ENCODE results near the gene DHRS11. TPM values are rescaled to one million over a fixed set of nuclear protein-coding genes. Genes with fewer than 3 reads are reported as not detected.
"Not testable (repeated sequence)": the region's sequence is repeated elsewhere in the genome, so short reads cannot be mapped to it uniquely, and the experiment has no call there.

The DHRS11 gene
- total RNA-seq, 1 experiment from 2014 or later = 38.6 TPM

DNA sequence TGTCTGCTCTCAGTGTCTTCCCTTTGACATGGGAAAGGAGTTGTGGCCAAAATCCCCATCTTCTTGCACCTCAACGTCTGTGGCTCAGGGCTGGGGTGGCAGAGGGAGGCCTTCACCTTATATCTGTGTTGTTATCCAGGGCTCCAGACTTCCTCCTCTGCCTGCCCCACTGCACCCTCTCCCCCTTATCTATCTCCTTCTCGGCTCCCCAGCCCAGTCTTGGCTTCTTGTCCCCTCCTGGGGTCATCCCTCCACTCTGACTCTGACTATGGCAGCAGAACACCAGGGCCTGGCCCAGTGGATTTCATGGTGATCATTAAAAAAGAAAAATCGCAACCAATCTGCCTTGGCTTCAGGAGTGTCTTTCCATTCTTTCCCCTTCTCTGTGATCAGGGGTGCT lies 8.8 kb downstream of the DHRS11 start:
- Histone ChIP-seq H3K4me3 (ENCODE audit: insufficient read depth, low read depth, low read length) (no peak overlapping the region), H3K36me3 (replicated peaks; ENCODE audit: control insufficient read depth, insufficient read depth, low read length) (peaks cover 7% of the 10 kb centered on the region; the same call in 1 of the 2 replicates), H3K27me3 (ENCODE audit: control insufficient read depth, insufficient read depth, low read length) (no peaks in the 10 kb centered on the region; the same call in 1 of the 2 replicates)
- no peak for DNase-seq

DNA sequence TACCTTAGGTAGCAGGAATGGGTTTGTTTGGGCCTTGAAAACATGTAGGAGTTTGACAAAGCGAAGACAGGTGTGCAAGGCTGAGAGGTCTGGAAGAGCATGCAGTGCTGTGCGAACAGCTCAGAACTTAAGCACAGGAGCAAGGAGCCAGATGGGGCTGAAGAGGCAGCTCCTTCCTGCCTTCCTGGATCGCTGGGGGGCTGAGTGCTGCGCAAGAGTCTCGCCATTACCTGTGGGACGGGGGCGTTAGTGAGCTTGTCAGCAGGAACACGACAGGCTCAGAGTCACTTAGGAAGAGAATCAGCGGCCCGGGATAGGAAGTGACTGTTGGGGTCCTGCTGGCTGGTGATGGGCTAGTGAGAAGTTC lies 9.2 kb downstream of the DHRS11 start:
- H3K36me3 ChIP-seq (replicated peaks; ENCODE audit: control insufficient read depth, insufficient read depth, low read length) = peaks cover 7% of the 10 kb centered on the region; the same call in 1 of the 2 replicates
- H3K4me3 ChIP-seq (ENCODE audit: insufficient read depth, low read depth, low read length) = peak overlapping the region; percentile 95
- peak; percentile 72 for DNase-seq
- H3K27me3 ChIP-seq (ENCODE audit: control insufficient read depth, insufficient read depth, low read length) = no peaks in the 10 kb centered on the region; the same call in 1 of the 2 replicates

DNA sequence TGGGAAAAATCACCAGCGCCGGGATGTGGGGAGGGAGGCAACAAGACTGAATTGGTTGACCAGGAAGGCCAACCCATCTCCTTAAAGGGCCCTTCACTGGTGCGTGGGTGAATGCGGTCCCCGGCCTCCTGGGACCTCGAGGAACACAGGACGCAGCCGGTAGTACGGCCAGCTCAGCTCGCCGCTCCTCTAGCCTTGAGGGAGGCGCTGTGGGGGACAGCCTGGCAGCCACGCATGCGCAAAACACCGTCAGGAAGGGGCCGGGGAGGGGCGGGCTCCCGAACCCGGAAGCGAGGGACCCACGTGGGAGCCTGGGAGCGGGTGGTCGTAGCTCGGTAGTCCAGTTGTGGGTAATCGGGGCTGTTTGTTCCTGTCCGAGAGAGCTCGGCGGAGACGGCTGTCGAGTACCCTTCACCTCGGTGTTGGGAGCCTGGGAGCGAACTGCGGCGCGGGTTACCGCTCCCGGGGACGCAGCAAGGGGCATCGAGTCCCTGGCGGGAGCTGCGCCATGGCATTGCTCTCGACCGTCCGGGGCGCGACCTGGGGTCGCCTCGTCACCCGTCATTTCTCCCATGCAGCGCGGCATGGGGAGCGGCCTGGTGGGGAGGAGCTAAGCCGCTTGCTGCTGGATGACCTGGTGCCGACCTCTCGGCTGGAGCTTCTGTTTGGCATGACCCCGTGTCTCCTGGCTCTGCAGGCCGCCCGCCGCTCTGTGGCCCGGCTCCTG lies 9.8 kb downstream of the DHRS11 start, which contains the start of gene MRM1:
MRM1 (plus strand) TSS at position 281 of the 727 bp plus-strand sequence; CDS start at position 509, 228 bp downstream.
- H3K27me3 ChIP-seq (ENCODE audit: control insufficient read depth, insufficient read depth, low read length) = no peaks in the 10 kb centered on the region; the same call in 1 of the 2 replicates
- peaks cover 7% of the 10 kb centered on the region; the same call in 1 of the 2 replicates for H3K36me3 ChIP-seq (replicated peaks; ENCODE audit: control insufficient read depth, insufficient read depth, low read length)
- DNase-seq = peak; percentile 97
- peak within 1 kb of the TSS; percentile 95 for H3K4me3 ChIP-seq (ENCODE audit: insufficient read depth, low read depth, low read length)

DNA sequence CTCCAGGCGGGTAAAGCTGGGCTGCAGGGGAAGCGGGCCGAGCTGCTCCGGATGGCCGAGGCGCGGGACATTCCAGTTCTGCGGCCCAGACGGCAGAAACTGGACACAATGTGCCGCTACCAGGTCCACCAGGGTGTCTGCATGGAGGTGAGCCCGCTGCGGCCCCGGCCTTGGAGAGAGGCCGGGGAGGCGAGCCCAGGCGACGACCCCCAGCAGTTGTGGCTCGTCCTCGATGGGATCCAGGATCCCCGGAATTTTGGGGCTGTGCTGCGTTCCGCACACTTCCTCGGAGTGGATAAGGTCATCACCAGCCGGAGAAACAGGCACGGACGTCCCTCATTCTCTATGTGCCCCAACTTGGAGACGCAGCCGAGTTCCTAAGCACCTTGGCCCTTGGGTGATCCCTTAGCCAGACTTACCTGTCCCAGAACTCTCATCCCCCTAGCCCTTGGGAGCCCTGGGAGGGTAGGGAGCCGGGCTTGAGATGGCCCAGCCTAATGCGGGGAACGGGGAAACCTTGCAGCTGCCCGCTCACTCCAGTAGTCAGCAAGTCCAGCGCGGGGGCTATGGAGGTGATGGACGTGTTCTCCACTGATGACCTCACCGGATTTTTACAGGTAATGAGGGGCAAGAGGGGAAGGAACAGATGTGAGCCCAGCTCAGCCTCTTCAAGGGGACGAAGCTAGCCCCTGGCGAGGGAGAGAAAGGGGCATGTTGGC lies 10.5 kb downstream of the DHRS11 start:
- Histone ChIP-seq H3K27me3 (ENCODE audit: control insufficient read depth, insufficient read depth, low read length) (no peaks in the 10 kb centered on the region; the same call in 1 of the 2 replicates), H3K4me3 (ENCODE audit: insufficient read depth, low read depth, low read length) (peak overlapping the region; percentile 95), H3K36me3 (replicated peaks; ENCODE audit: control insufficient read depth, insufficient read depth, low read length) (peaks cover 5% of the 10 kb centered on the region; the same call in 1 of the 2 replicates)
- no peak for DNase-seq

DNA sequence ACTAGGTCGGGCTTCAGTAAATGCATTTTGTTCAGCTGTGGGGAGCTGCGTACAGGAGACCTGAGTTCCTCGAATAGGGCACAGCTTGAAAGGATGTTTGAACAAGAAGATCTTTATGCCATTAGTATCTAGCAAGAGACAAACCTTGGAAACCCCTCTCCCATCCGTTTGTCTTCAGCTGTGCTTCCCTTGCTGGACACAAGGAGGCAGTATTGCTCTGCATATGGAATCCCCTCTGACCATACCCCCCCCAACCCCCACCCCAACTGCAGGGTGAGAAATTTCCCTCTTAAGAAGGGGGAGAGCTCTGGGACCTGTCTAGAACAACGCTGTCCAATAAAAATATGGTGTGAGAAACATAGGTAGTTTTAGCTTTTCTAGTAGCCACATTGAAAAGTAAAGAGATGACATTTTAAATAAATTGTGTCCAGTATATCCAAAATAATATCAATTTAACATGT lies 11.3 kb downstream of the DHRS11 start:
- peaks cover 3% of the 10 kb centered on the region; the same call in 1 of the 2 replicates for H3K36me3 ChIP-seq (replicated peaks; ENCODE audit: control insufficient read depth, insufficient read depth, low read length)
- no peaks in the 10 kb centered on the region; the same call in 1 of the 2 replicates for H3K27me3 ChIP-seq (ENCODE audit: control insufficient read depth, insufficient read depth, low read length)
- H3K4me3 ChIP-seq (ENCODE audit: insufficient read depth, low read depth, low read length) = peak overlapping the region; percentile 95
- peak; percentile 90 for DNase-seq

DNA sequence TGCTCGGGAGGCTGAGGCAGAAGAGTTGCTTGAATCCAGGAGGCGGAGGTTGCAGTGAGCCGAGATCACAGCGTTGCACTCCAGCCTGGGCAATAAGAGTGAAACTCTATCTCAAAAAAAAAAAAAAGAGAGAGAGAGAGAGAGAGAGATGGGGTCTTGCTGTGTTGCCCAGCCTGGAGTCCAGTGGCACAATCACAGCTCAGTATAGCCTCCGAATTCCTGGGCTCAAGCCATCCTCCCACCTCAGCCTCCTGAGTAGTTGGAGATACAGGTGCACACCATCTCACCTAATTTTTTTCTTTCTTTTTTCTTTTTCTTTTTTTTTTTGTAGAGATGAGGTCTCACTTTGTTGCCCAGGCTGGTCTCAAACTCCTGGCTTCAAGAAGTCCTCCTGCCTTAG lies 13.3 kb downstream of the DHRS11 start:
- H3K4me3 ChIP-seq (ENCODE audit: insufficient read depth, low read depth, low read length); H3K27me3 ChIP-seq (ENCODE audit: control insufficient read depth, insufficient read depth, low read length); H3K36me3 ChIP-seq (replicated peaks; ENCODE audit: control insufficient read depth, insufficient read depth, low read length); DNase-seq: not testable (repeated sequence)

DNA sequence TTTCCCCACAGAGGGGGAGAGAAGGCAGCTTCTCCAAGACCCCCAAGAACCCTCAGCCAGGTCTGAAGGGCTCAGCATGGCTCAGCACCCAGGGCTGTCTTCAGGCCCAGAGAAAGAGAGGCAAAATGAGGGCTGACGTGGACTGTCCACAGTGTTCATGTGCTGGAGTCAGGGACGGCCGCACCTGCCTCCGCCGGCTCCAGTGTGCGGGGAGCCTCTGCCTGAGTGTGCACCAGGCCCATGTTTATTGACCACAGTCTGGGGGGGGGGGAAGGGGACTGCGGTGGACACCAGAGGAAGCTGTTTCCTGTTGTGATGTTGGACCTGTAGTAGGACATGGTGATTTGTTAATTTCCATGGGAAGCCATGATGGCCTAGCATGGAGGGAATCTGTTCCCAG lies 16.6 kb downstream of the DHRS11 start:
- Histone ChIP-seq H3K36me3 (replicated peaks; ENCODE audit: control insufficient read depth, insufficient read depth, low read length) (no peaks in the 10 kb centered on the region), H3K27me3 (ENCODE audit: control insufficient read depth, insufficient read depth, low read length) (no peaks in the 10 kb centered on the region), H3K4me3 (ENCODE audit: insufficient read depth, low read depth, low read length) (no peak overlapping the region)
- DNase-seq = no peak

DNA sequence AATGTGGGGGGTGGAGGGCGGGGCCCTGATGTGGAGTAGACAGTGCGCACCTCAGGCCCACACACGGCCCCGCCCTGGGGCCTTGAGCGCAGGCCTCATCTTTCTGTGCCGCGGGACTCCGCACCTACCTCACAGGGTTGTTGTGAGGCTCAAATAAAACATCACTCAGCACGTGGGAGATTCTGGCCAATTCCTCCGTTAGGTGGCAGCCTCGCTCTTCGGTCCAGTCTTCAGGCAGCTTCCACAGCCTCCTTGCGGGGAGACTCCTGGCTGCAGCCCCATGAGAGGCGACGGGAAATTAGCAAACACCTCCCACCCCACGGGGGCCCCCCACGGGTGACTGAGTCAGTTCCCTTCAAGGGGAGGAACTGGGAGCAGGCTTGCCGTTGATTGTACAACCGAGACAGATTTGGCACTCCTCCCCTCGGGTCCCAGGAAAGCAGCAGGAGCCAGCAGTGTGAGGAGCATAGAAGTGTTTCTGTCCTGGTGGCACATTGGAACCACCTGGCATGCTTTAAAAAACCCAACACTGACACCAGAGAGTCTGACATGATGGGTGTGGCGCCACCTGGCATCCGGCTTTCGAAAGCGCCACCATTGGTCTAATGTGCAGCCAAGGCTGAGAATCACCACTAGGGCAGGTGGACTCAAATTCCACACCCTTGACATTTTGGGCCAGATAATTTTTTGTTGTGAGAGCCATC lies 17.3 kb downstream of the DHRS11 start:
- Histone ChIP-seq H3K27me3 (ENCODE audit: control insufficient read depth, insufficient read depth, low read length) (no peaks in the 10 kb centered on the region), H3K4me3 (ENCODE audit: insufficient read depth, low read depth, low read length) (no peak overlapping the region), H3K36me3 (replicated peaks; ENCODE audit: control insufficient read depth, insufficient read depth, low read length) (no peaks in the 10 kb centered on the region)
- peak; percentile 80 for DNase-seq

DNA sequence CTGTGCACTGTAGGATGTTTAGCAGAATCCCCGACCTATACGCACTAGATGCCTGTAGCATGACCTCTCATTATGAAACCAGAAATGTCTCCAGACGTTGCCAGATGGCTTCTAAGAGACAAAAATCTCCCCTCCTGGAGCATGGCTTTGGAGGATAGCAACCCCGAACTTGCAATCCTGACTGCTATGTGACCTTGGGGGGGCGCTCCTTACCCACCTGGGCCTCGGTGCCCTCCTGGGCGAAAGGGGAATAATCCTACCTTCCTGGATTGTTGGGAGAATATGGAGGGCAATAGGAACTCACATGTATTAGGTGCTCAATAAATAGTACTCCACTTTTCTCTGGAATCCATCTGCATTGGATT lies 17.8 kb downstream of the DHRS11 start:
- Histone ChIP-seq H3K4me3 (ENCODE audit: insufficient read depth, low read depth, low read length) (no peak overlapping the region), H3K36me3 (replicated peaks; ENCODE audit: control insufficient read depth, insufficient read depth, low read length) (no peaks in the 10 kb centered on the region), H3K27me3 (ENCODE audit: control insufficient read depth, insufficient read depth, low read length) (no peaks in the 10 kb centered on the region)
- peak; percentile 72 for DNase-seq

DNA sequence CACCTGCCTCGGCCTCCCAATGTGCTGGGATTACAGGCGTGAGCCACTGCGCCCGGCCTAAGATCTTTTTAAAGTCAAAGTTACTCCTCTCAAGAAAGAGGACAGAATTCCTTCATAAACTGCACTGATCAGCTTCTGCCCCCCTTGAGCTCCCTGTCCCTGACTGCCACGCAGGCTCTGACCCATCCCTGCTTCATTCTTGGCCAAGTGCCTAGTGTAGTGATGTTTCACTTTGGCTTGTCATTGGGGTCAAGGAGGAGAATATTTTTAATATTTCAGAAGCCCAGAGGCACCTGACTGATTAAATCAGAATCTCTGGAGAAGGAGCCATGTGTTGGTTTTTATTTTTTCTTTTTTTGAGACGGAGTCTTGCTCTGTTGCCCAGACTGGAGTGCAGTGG lies 18.8 kb downstream of the DHRS11 start:
- DNase-seq = no peak
- no peaks in the 10 kb centered on the region for H3K36me3 ChIP-seq (replicated peaks; ENCODE audit: control insufficient read depth, insufficient read depth, low read length)
- H3K27me3 ChIP-seq (ENCODE audit: control insufficient read depth, insufficient read depth, low read length) = no peaks in the 10 kb centered on the region
- no peak overlapping the region for H3K4me3 ChIP-seq (ENCODE audit: insufficient read depth, low read depth, low read length)

DNA sequence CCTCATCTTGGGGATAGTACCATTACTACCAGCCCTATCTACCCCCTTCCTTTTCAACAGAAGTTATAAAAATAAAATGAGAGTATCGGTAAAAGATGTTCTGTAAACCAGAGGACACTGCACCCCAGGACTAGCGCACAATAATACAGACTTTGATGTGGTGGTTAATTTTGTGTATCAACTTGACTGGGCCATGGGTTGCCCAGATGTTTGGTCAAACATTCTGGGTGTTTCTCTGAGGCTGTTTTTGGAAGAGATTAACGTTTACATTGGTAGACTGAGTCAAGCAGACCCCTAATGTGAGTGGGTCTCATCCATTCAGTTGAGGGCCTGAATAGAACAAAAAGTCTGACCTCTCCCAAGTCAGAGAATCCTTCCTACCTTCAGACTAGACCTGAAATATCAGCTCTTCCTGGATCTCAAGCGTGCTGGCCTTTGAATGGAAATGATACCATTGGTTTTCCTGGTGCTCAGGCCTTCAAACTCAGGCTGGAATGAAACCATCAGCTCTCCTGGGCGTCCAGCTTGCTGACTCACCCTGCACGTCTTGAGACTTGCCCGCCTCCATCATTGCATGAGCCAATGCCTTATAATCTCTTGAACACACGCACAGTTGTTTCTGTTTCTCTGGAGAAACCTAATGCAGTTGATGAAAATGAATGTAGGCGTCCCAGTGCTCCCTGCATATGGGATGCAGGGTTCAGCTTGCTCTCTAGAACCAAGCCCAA lies 19.8 kb downstream of the DHRS11 start:
- Histone ChIP-seq H3K4me3 (ENCODE audit: insufficient read depth, low read depth, low read length) (no peak overlapping the region), H3K27me3 (ENCODE audit: control insufficient read depth, insufficient read depth, low read length) (no peaks in the 10 kb centered on the region), H3K36me3 (replicated peaks; ENCODE audit: control insufficient read depth, insufficient read depth, low read length) (no peaks in the 10 kb centered on the region)
- no peak for DNase-seq

DNA sequence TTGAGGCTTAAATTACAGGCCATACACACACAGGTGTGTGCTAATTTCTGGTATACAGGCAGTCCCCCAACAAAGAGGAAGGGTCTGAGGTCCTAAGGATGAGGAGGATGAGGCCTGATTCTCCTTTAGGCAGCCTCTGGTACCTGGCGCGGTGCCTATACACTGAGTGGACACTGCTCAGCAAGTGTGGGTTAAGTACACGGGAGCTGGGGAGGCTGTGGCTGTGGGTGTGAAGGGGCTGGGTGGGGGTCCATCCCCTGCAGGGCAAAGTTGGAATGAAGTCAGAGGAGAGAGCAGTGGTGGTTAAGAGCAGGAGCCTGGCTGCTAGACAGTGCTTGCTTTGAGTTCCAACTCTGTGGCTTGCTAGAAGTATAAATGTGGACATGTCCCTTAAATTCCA lies 20.6 kb downstream of the DHRS11 start:
- H3K4me3 ChIP-seq (ENCODE audit: insufficient read depth, low read depth, low read length) = no peak overlapping the region
- DNase-seq = no peak
- no peaks in the 10 kb centered on the region for H3K36me3 ChIP-seq (replicated peaks; ENCODE audit: control insufficient read depth, insufficient read depth, low read length)
- no peaks in the 10 kb centered on the region for H3K27me3 ChIP-seq (ENCODE audit: control insufficient read depth, insufficient read depth, low read length)

DNA sequence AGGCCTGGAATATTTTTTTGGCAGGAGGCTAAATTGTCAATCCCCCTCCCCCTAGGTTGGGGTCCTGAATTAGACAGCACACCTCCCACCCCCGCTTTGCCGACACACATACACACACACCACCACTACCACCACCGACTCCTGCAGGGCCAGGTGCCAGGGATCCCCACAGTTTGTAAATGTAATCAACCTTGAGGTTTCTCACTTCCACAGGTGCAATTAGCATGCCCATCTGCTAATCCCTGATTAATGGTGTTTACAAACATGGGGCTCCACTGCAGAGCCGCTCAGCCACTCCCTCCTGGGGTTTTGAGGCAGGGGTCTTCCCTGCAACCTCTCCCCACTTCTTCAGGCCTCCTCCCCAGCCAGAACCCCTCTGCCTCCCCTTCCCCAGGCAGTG lies 21.5 kb downstream of the DHRS11 start:
- H3K36me3 ChIP-seq (replicated peaks; ENCODE audit: control insufficient read depth, insufficient read depth, low read length) = no peaks in the 10 kb centered on the region
- DNase-seq = no peak
- H3K4me3 ChIP-seq (ENCODE audit: insufficient read depth, low read depth, low read length) = no peak overlapping the region
- no peaks in the 10 kb centered on the region for H3K27me3 ChIP-seq (ENCODE audit: control insufficient read depth, insufficient read depth, low read length)

DNA sequence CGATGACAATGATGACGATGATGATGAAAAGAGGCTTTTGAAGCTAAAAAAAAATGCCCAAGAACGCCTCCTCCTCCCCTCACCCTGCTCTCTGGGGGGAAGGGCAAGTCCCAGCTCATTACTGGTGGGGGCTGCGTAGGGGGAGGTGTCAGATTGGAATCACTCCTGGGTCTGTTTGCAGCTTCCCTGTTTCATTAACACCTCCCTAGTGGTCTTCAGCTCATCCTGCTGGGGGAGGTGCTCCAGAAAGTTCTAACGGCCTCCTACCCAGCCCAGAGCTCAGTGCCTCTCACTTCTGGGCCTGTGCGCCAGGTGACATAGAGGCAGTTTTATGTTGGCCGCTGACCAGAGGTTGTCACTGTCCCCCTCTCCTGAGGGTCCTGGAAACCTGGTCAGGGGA lies 22.4 kb downstream of the DHRS11 start:
- no peak for DNase-seq
- Histone ChIP-seq H3K27me3 (ENCODE audit: control insufficient read depth, insufficient read depth, low read length) (no peaks in the 10 kb centered on the region), H3K36me3 (replicated peaks; ENCODE audit: control insufficient read depth, insufficient read depth, low read length) (no peaks in the 10 kb centered on the region), H3K4me3 (ENCODE audit: insufficient read depth, low read depth, low read length) (no peak overlapping the region)

Measured in H7 (cell line).